ENCODE measurements around the gene SLC45A1.

DNA sequence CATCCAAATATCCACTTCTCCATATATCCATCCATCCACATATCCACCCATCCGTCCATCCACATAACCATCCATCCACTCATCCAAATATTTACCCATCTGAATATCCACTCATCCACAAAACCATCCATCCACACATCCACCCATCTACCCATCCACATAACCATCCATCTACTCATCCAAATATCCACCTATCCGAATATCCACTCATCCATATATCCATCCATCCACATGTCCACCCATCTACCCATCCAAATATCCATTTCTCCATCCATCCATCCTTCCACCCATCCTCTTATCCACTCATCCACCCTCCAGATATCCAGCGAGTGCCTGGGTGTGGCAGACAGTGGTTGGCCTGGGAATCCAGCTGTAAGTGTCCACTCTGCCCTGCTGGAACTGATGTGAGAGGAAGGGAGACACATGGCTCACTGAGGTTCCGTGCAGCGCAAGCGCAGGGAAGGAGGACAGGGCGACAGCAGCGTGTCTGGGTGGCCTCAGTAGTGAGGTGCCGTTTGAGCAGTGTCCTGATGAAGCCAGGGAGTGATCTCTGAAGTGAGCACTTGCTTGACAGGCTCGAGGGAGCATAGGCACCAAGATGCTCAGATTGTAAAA is 27.1 kb downstream of the SLC45A1 start:
- TF ChIP-seq POLR2AphosphoS5 (IDR thresholded peaks at IDR 0.05; ENCODE audit: insufficient read depth in 1 of 2, low read depth in 1 of 2), result no peak
- TF ChIP-seq, protein P1, sequence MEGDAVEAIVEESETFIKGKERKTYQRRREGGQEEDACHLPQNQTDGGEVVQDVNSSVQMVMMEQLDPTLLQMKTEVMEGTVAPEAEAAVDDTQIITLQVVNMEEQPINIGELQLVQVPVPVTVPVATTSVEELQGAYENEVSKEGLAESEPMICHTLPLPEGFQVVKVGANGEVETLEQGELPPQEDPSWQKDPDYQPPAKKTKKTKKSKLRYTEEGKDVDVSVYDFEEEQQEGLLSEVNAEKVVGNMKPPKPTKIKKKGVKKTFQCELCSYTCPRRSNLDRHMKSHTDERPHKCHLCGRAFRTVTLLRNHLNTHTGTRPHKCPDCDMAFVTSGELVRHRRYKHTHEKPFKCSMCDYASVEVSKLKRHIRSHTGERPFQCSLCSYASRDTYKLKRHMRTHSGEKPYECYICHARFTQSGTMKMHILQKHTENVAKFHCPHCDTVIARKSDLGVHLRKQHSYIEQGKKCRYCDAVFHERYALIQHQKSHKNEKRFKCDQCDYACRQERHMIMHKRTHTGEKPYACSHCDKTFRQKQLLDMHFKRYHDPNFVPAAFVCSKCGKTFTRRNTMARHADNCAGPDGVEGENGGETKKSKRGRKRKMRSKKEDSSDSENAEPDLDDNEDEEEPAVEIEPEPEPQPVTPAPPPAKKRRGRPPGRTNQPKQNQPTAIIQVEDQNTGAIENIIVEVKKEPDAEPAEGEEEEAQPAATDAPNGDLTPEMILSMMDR (IDR thresholded peaks at IDR 0.05), result no peak

All from vagina (tissue), 2 donors.